Right lobe of liver (tissue), 4 donors: ENCODE measurements around the gene TRIM63.

ENCODE experiments used
- POLR2A ChIP-seq: fragments of 450-650 bp; IDR thresholded peaks from one replicate; pipeline ENCODE4 v1.6.1; 2017; ENCODE audit warnings: antibody characterized with exemption, mild to moderate bottlenecking
- TF ChIP-seq, protein P1 (sequence below), 4 donors: fragments of 200-600 bp in 3 of 4; fragments of 450-650 bp in 1 of 4; IDR thresholded peaks; one replicate each; pipeline versions ENCODE4 v1.5.1 to v1.8.0; 2016 to 2022; ENCODE audit warnings: antibody characterized with exemption in 4 of 4, mild to moderate bottlenecking in 2 of 4
- donor health status: DM: no; HTN: no; CAD: no.
- donor health status: DM: no; HTN: no; CAD: no.
- donor health status: DM: no; HTN: yes; CAD: no.

DNA sequence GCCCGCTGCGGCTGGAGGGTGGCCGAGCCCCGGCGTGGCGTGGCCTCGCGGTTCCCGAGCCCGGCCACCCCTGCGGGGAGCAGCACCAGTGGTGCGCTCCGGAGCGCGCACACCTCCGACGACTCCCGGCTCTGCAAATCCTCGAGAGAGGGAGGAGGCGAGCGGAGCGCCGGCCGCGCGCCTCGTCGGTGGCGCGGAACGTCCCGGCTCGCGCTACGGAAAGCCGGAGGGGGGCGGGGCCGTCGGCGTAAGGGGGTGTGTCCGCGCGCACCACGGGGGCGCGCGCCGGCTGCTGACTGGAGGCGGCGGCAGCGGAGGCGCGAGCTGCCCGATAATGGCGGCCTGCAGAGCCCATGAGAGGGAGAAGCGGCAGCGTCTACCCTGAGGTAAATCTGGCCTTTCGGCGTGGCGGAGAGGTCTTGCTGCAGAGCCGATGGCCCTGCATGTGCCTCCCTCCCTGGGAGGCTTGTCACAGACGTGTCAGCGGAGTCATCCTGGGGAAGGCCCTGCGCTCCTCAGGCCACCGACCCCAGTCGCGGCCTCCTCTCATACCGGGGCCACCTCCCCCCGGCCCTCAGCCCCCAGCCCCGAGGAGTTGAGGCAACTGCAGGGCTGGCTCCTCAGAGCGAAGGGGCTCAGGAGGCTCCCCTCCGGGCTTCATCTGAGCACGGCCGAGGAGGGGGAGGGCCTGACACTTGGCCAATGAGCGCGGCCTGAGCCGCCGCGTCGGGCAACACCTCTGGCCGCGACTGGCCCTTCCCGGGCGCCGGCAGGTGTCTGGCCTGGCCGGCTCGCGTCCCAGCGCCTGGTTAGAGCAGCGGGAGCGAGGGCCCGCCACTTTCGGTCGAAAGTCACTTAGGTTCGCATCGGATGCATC, 44.3 kb upstream of the TRIM63 start, which contains the start of gene PDIK1L:
- TF ChIP-seq, protein P1, sequence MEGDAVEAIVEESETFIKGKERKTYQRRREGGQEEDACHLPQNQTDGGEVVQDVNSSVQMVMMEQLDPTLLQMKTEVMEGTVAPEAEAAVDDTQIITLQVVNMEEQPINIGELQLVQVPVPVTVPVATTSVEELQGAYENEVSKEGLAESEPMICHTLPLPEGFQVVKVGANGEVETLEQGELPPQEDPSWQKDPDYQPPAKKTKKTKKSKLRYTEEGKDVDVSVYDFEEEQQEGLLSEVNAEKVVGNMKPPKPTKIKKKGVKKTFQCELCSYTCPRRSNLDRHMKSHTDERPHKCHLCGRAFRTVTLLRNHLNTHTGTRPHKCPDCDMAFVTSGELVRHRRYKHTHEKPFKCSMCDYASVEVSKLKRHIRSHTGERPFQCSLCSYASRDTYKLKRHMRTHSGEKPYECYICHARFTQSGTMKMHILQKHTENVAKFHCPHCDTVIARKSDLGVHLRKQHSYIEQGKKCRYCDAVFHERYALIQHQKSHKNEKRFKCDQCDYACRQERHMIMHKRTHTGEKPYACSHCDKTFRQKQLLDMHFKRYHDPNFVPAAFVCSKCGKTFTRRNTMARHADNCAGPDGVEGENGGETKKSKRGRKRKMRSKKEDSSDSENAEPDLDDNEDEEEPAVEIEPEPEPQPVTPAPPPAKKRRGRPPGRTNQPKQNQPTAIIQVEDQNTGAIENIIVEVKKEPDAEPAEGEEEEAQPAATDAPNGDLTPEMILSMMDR (IDR thresholded peaks at IDR 0.05), result no peak
- TF ChIP-seq POLR2A, result peak; percentile 63
